ENCODE data around the gene PEDS1. TPM values are rescaled to one million over a fixed set of nuclear protein-coding genes. Genes with fewer than 3 reads are reported as not detected.
A peak's percentile ranks its signal among the peaks of the same experiment; 100 is the strongest.

PEDS1 gene
- total RNA-seq (2021; fragmentation: NEBNext Ultra II Directional; extraction: Animal tissue kit (Norgen Biotek cat#: 25700)): 28.9 and 33.3 TPM in 2 replicates
- 75.9 and 82.7 TPM in 2 replicates for polyA plus RNA-seq (2011; rRNA removed)
- 32.6 TPM for polyA plus RNA-seq (2011; cell fraction: cytosol; rRNA removed)
- polyA plus RNA-seq (2011; cell fraction: nucleus; rRNA removed): 44.3 TPM
- 23.4 to 37.5 TPM (median 32.2 TPM) in 4 replicates for polyA plus RNA-seq (2012, experiment 1 of 2)
- 31.5 TPM for polyA plus RNA-seq (2012, experiment 2 of 2)
- 51.2 TPM for polyA plus RNA-seq (2013, experiment 1 of 2)
- polyA plus RNA-seq (2013, experiment 2 of 2): 59.3 TPM
- 63.8 and 102 TPM in 2 replicates for polyA minus RNA-seq (2011; rRNA and poly(A)+ RNA removed)
- polyA minus RNA-seq (2011; cell fraction: cytosol; rRNA and poly(A)+ RNA removed): 37.4 TPM
- polyA minus RNA-seq (2011; cell fraction: nucleus; rRNA and poly(A)+ RNA removed): 12.9 TPM
- long read RNA-seq, experiment 1, full-length matches to known transcripts: 8 of 19 reads
- long read RNA-seq, experiment 1, partial matches to known transcripts: 10 of 19 reads
- long read RNA-seq, experiment 1, other reads (novel, unspliced or antisense): 1 of 19 reads
- long read RNA-seq, experiment 2, partial matches to known transcripts: 1 of 1 reads
- long read RNA-seq, experiment 2, other reads (novel, unspliced or antisense): 0 of 1 reads

DNA sequence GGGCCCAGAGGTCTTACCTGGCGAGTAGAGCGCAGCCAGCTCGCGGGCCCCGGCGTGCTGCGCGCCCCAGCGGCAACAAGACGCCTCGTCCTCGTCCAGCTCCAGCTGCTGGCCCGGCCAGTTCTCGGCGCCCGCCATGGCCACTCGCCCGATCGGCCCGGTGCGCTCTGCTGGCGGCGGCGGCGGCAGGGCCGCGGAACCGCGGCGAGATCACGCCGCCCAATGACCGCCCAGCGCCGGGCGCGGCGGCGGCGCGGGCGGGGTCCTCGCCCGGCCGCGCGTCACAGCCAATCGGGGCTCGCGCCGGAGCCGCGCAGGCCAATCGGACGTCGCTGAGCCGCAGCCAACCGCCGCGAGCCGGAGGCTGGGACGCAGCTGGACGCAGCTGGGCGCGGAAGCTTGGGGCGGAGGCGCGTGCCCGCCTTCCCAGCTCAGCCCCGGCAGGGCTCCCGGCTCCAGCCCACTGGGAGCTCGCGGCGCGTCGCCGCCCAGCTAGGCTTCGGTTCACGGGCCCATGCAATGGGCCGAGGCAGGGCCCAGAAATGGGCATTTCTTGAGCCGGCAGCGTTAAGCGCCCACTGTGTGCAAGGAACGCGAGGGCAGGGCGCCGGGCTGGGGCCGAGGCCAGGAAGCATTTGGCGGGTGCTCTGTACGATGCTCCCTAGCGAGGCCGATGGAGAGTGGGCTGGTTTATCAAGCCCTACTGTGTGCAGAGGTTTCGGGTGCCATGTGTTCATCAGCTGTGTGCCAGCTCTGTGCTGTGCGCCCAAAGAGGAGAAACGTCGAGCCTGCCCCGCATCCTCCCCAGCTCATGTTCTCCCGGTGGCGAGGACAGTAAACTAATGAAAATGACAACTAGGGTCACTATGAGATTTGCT, at the start of gene PEDS1:
Gene PEDS1, minus strand, starts transcription at position 224 of the 878 bp plus-strand sequence. Its CDS starts 86 bp downstream, at position 138.
- WGBS, 2 experiments (ENCODE audit: extremely low coverage in 1 of 2, insufficient coverage in 1 of 2, insufficient read length in 1 of 2, insufficient replicate concordance in 2 of 2, low coverage in 1 of 2, low lambda C conversion rate in 2 of 2, missing lambda C conversion rate in 1 of 2): 5% methylated on average over 90 of the region's 99 CpGs; no CpG with 5 or more reads in 1 of the 2 experiments
- H3K23ac ChIP-seq (ENCODE audit: insufficient read length): no peak within 1 kb of the TSS
- FAIRE-seq (no peak), DNase-seq (ENCODE audit: low read depth in 1 of 2, low spot score in 2 of 2) (peak in 1 of 2 experiments; percentile 87)
- peak within 1 kb of the TSS; percentile 26; the same call in 1 of the 2 replicates for H3K27ac ChIP-seq (ENCODE audit: low read depth, low read length)
- H3K4me2 ChIP-seq (ENCODE audit: insufficient read depth in 1 of 2, low read depth in 2 of 2, low read length in 2 of 2): peak within 1 kb of the TSS; percentile 86 to 98
- H2BK20ac ChIP-seq (ENCODE audit: low read length): peak within 1 kb of the TSS; percentile 32; the same call in 1 of the 2 replicates
- peaks cover 9 to 27% (median 16%) of the 10 kb centered on the region in 4 experiments for H3K4me1 ChIP-seq (replicated peaks in 1 of 4; ENCODE audit: control insufficient read depth in 3 of 4, insufficient read depth in 4 of 4, low read length in 3 of 4)
- peak within 1 kb of the TSS; percentile 95 for H3K18ac ChIP-seq (ENCODE audit: extremely low read depth, low read length)
- peak within 1 kb of the TSS; percentile 94 for H3K4ac ChIP-seq (replicated peaks; ENCODE audit: insufficient read length, low read depth, low read length)
- H2BK120ac ChIP-seq (replicated peaks; ENCODE audit: low read depth, low read length): peak within 1 kb of the TSS; percentile 79
- peak within 1 kb of the TSS; percentile 61 to 98 (median 86) for H3K4me3 ChIP-seq (ENCODE audit: extremely low read depth in 1 of 4, insufficient read depth in 2 of 4, low read depth in 3 of 4, low read length in 4 of 4)
- peak within 1 kb of the TSS; percentile 28; the same call in 1 of the 2 replicates for H2AFZ ChIP-seq (ENCODE audit: low read length)
- H3K79me1 ChIP-seq (ENCODE audit: low read depth, low read length): peaks cover 13% of the 10 kb centered on the region
- no peaks in the 10 kb centered on the region for H3K9me3 ChIP-seq (ENCODE audit: insufficient read depth in 2 of 2, low read depth in 1 of 2, low read length in 1 of 2)
- H2BK12ac ChIP-seq (ENCODE audit: low read depth, low read length): peak within 1 kb of the TSS; percentile 95; the same call in 1 of the 2 replicates
- ChIA-PET POLR2A (ENCODE audit: partially characterized antibody) (interaction anchor here (0.6 to 4.1 kb wide), 16 partner anchors 12 to 209 kb away, joined by 3 to 40 read pairs (median 5); partner anchors contain the start of genes CEBPB and UBE2V1), CTCF (ENCODE audit: partially characterized antibody) (interaction anchor here (1.1 to 8.5 kb wide), 19 partner anchors 11 to 188 kb away, joined by 3 to 141 read pairs (median 7); no protein-coding TSS in a partner anchor)
- peak within 1 kb of the TSS; percentile 89 for H4K8ac ChIP-seq (ENCODE audit: extremely low read depth, insufficient read depth, low read length)
- peaks cover 3 to 17% of the 10 kb centered on the region in 2 experiments for H4K20me1 ChIP-seq (replicated peaks in 1 of 2; ENCODE audit: control insufficient read depth in 1 of 2, insufficient read depth in 2 of 2, low read length in 2 of 2)
- peaks cover 11% of the 10 kb centered on the region; the same call in 1 of the 2 replicates for H3K23me2 ChIP-seq (ENCODE audit: low read depth, low read length)
- H4K91ac ChIP-seq (replicated peaks; ENCODE audit: insufficient read length, low read length): peak within 1 kb of the TSS; percentile 98
- peak within 1 kb of the TSS; percentile 97; the same call in 1 of the 2 replicates for H2BK15ac ChIP-seq (ENCODE audit: low read length)
- H3K9ac ChIP-seq (replicated peaks in 1 of 4; ENCODE audit: extremely low read depth in 1 of 4, low read depth in 3 of 4, low read length in 3 of 4): peak within 1 kb of the TSS; percentile 53 to 84 (median 72)
- no peak within 1 kb of the TSS for H3K14ac ChIP-seq (ENCODE audit: insufficient read length)
- peak within 1 kb of the TSS; percentile 76 for H4K5ac ChIP-seq (ENCODE audit: insufficient read length, low read depth, low read length)
- H2BK5ac ChIP-seq (ENCODE audit: low read depth, low read length): 0 out of 2 replicates have a peak within 1 kb of the TSS, but pooled peaks have one; percentile 66
- peak within 1 kb of the TSS; percentile 66; the same call in 1 of the 2 replicates for H2AK5ac ChIP-seq (ENCODE audit: low read depth, low read length)
- H3K27me3 ChIP-seq (replicated peaks in 1 of 4; ENCODE audit: control insufficient read depth in 3 of 4, extremely low read depth in 1 of 4, insufficient read depth in 3 of 4, low read length in 3 of 4): peaks cover 0 to 3% (median under 1%) of the 10 kb centered on the region in 4 experiments; a peak in 2 of 7 replicates
- no peaks in the 10 kb centered on the region; a peak in 1 of 8 replicates for H3K36me3 ChIP-seq (ENCODE audit: control insufficient read depth in 2 of 4, insufficient read depth in 4 of 4, low read length in 3 of 4)
- H3K79me2 ChIP-seq (ENCODE audit: control insufficient read depth in 1 of 2, insufficient read depth in 2 of 2, low read length in 2 of 2): peaks cover 0 to 38% of the 10 kb centered on the region in 2 experiments; a peak in 2 of 4 replicates
- H3K56ac ChIP-seq (replicated peaks; ENCODE audit: insufficient read length, low read depth, low read length): peak within 1 kb of the TSS; percentile 69
- TF ChIP-seq CBX5 (IDR thresholded peaks at IDR 0.05; ENCODE audit: low read depth, low read length): no peak
- no peak for TF ChIP-seq EP300 (IDR thresholded peaks at IDR 0.05; ENCODE audit: borderline replicate concordance in 1 of 2, low read depth in 2 of 2, low read length in 2 of 2)
- no peak for TF ChIP-seq KDM5A (IDR thresholded peaks at IDR 0.05; ENCODE audit: low read length)
- no peak for TF ChIP-seq SP1 (IDR thresholded peaks at IDR 0.05; ENCODE audit: low read depth, low read length)
- TF ChIP-seq KDM1A (IDR thresholded peaks at IDR 0.05; ENCODE audit: borderline replicate concordance, low read length): peak; percentile 31; the same call in 1 of the 2 replicates
- no peak for TF ChIP-seq TCF12 (IDR thresholded peaks at IDR 0.05; ENCODE audit: low read depth, low read length)
